BLaER1 (cell line): Measurements from ENCODE around the gene MRPL16.
"Not testable (repeated sequence)": the region's sequence is repeated elsewhere in the genome, so short reads cannot be mapped to it uniquely, and the experiment has no call there.

ENCODE experiments used
- H3K27ac ChIP-seq: shearing (Covaris generic); formaldehyde crosslinking; 2 replicates; pipeline ENCODE4 v1.8.1; 2022
- H3K27me3 ChIP-seq: shearing (Covaris generic); formaldehyde crosslinking; 2 replicates; pipeline ENCODE4 v1.8.1; 2022
- H3K36me3 ChIP-seq: shearing (Covaris generic); formaldehyde crosslinking; 2 replicates; pipeline ENCODE4 v1.8.1; 2022
- H3K4me1 ChIP-seq: shearing (Covaris generic); formaldehyde crosslinking; 2 replicates; pipeline ENCODE4 v1.8.1; 2022
- H3K4me2 ChIP-seq: shearing (Covaris generic); formaldehyde crosslinking; 2 replicates; pipeline ENCODE4 v1.8.1; 2022
- H3K4me3 ChIP-seq: shearing (Covaris generic); formaldehyde crosslinking; 2 replicates; pipeline ENCODE4 v1.8.1; 2022
- H3K9ac ChIP-seq: shearing (Covaris generic); formaldehyde crosslinking; 2 replicates; pipeline ENCODE4 v1.8.1; 2022
- H3K9me3 ChIP-seq: shearing (Covaris generic); formaldehyde crosslinking; 2 replicates; pipeline ENCODE4 v1.8.1; 2022
- H4K20me1 ChIP-seq: shearing (Covaris generic); formaldehyde crosslinking; 2 replicates; pipeline ENCODE4 v1.8.1; 2022
- Cebpa-rat ChIP-seq: shearing (Covaris generic); IDR thresholded peaks from 2 replicates; pipeline ENCODE4 v1.8.1; 2022

The MRPL16 gene

GRCh38 chr11:59845399-59845798, 34.8 kb upstream of the MRPL16 start, which contains the start of gene CBLIF:
Gene CBLIF, minus strand, starts transcription at chr11:59845499. Its CDS starts 46 bp downstream, at chr11:59845453.
- H3K4me1 ChIP-seq = no peaks in the 10 kb centered on the region

DNA sequence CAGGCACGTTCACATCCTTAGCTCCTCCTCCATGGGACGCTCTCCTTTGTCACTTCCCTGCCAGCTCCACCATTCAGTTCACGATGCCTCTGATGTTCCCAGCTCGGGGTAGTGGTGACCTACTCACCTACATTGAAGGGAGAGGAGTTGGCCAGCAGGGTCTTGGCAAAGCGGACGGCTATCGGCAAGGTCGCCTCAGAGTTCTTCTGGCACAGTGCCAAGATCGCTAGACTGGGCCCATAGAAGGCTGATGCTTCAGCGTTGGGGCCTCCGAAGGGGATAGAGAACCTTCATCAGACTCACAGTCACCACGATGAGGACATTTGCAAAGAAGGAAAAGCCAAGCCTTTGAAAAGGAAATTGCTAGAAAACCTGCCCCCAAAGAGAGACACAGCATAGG, 31.7 kb upstream of the MRPL16 start:
- Histone ChIP-seq H3K9ac (no peak overlapping the region), H3K27me3 (no peaks in the 10 kb centered on the region), H3K4me3 (no peak overlapping the region), H3K9me3 (no peaks in the 10 kb centered on the region), H3K27ac (no peak overlapping the region), H4K20me1 (no peaks in the 10 kb centered on the region), H3K36me3 (no peaks in the 10 kb centered on the region), H3K4me1 (no peaks in the 10 kb centered on the region), H3K4me2 (no peak overlapping the region)
- no peak for TF ChIP-seq Cebpa-rat

More at GRCh38 chr11:59845399-59845798, 34.8 kb upstream of the MRPL16 start, which contains the start of gene CBLIF:
- no peak within 1 kb of the TSS for H3K9ac ChIP-seq
- no peaks in the 10 kb centered on the region for H3K36me3 ChIP-seq
- H3K4me2 ChIP-seq = no peak within 1 kb of the TSS
- no peak within 1 kb of the TSS for H3K27ac ChIP-seq
- no peaks in the 10 kb centered on the region for H3K9me3 ChIP-seq
- no peaks in the 10 kb centered on the region for H4K20me1 ChIP-seq
- H3K4me3 ChIP-seq = no peak within 1 kb of the TSS
- no peaks in the 10 kb centered on the region for H3K27me3 ChIP-seq
- no peak for TF ChIP-seq Cebpa-rat

DNA sequence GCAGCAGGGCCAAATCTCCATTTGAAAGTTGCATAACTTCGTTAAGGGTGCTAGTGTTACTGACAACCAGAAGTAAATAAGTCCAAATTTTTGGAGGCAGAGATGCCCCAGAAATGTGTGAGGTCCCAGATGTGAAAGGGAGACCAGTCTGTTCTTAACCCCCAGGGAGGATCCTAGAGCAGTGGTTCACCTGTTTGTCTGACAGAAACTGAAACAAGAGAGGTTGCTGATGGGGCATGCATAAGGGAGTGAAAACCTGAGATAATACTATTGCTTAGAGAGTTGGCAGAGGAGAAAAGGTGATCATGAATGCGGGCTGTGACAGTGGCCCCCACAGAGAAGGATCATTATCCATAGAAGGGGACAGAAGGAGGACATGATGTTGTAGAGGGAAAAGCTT, 30.9 kb upstream of the MRPL16 start:
- Histone ChIP-seq H3K4me2 (no peak overlapping the region), H3K4me3 (no peak overlapping the region), H3K36me3 (no peaks in the 10 kb centered on the region), H3K27ac (no peak overlapping the region), H3K27me3 (no peaks in the 10 kb centered on the region), H3K4me1 (no peaks in the 10 kb centered on the region), H3K9me3 (no peaks in the 10 kb centered on the region), H3K9ac (no peak overlapping the region), H4K20me1 (no peaks in the 10 kb centered on the region)
- no peak for TF ChIP-seq Cebpa-rat

- Histone ChIP-seq H3K27ac (no peak overlapping the region), H3K9me3 (no peaks in the 10 kb centered on the region), H3K4me1 (no peaks in the 10 kb centered on the region), H3K4me2 (no peak overlapping the region), H4K20me1 (no peaks in the 10 kb centered on the region), H3K9ac (no peak overlapping the region), H3K4me3 (no peak overlapping the region), H3K27me3 (no peaks in the 10 kb centered on the region), H3K36me3 (no peaks in the 10 kb centered on the region)
- no peak for TF ChIP-seq Cebpa-rat
Measured at GRCh38 chr11:59839615-59840014, 29.0 kb upstream of the MRPL16 start.

DNA sequence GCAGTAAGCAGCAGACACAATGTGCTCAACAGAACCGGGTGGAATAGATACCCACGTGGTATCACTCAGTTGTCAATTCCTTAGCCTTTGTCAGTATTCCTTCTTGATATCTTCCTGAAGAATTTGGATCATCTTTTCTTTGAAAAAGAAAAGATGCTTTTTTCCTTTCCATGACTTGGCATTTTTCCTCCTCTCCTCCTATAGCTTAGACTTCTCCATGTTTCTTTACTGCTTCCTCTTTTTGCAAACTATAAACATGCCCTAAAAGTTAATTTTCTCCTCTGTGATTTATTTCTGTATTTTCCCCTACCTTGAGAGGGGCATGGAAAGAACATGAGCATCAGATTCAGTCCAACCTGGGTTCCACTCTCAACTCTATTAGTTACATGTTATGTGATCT, 23.0 kb upstream of the MRPL16 start:
- H3K4me2 ChIP-seq = no peak overlapping the region
- TF ChIP-seq Cebpa-rat = no peak

DNA sequence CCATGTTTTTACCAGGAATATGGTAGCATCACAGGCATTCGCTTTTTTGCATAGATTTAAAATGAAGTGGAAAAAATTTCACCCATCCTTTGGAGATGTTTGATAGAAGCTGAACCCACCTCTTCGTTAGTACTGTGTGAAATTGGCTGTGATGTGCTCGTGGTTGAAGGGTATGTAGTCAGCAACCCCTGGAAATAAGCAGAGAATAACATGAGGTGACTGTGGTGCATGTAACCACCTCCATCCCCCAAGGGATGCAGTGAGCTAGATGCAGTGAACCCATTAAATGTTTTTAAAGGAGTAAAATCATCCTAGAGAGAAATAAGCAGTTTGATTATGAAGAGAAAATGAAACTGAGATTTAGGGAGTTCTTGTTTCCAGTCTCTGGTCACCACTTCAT, 18.8 kb upstream of the MRPL16 start:
- Histone ChIP-seq H3K27me3 (no peaks in the 10 kb centered on the region), H3K9me3 (no peaks in the 10 kb centered on the region), H3K4me2 (peak overlapping the region; percentile 33), H3K27ac (no peak overlapping the region), H3K4me3 (no peak overlapping the region), H4K20me1 (no peaks in the 10 kb centered on the region), H3K4me1 (peaks cover 8% of the 10 kb centered on the region; the same call in 1 of the 2 replicates), H3K9ac (no peak overlapping the region), H3K36me3 (no peaks in the 10 kb centered on the region)
- TF ChIP-seq Cebpa-rat = no peak

More for the DNA sequence above, 23.0 kb upstream of the MRPL16 start:
- no peaks in the 10 kb centered on the region for H3K27me3 ChIP-seq
- no peak overlapping the region for H3K9ac ChIP-seq
- H3K4me3 ChIP-seq = no peak overlapping the region
- no peaks in the 10 kb centered on the region for H4K20me1 ChIP-seq
- no peaks in the 10 kb centered on the region for H3K36me3 ChIP-seq
- H3K27ac ChIP-seq = no peak overlapping the region
- H3K9me3 ChIP-seq = no peaks in the 10 kb centered on the region
- peaks cover 8% of the 10 kb centered on the region; the same call in 1 of the 2 replicates for H3K4me1 ChIP-seq

DNA sequence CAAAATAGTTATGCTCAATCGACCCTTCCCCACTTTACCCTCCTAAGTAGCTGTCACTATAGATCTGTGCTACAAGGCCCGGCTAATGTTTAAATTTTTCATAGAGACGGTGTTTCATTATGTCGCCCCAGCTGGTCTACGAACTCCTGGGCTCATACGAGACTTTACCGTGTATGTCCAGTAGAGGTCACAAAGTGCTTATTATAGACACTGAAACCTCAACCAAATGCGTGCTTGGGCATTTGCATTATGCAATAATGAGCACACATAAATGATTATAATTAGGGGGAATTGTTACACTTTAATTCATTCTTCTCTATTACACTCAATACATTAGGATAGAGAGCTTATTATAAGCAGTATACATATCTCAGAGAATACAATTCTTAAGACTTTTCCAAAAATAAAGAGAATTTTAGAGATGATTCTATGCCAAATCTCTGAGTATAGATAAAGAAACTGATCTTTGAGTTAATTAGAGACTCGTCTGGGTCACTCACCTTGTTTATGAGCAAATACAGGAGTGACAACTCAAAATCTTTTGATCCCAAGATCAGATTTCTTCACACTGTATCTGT, 12.5 kb upstream of the MRPL16 start:
- Histone ChIP-seq H3K9me3 (no peaks in the 10 kb centered on the region), H3K27me3 (no peaks in the 10 kb centered on the region), H3K4me3 (no peak overlapping the region), H3K36me3 (no peaks in the 10 kb centered on the region), H3K27ac (no peak overlapping the region), H3K9ac (no peak overlapping the region), H3K4me2 (no peak overlapping the region), H3K4me1 (peaks cover 19% of the 10 kb centered on the region), H4K20me1 (no peaks in the 10 kb centered on the region)
- TF ChIP-seq Cebpa-rat = peak; percentile 38; the same call in 1 of the 2 replicates

- TF ChIP-seq Cebpa-rat = no peak
- no peaks in the 10 kb centered on the region for H3K27me3 ChIP-seq
- peak overlapping the region; percentile 61 for H3K4me2 ChIP-seq
- H3K4me3 ChIP-seq = no peak overlapping the region
- H3K9me3 ChIP-seq = no peaks in the 10 kb centered on the region
- no peaks in the 10 kb centered on the region for H4K20me1 ChIP-seq
- peak overlapping the region; percentile 63 for H3K27ac ChIP-seq
- H3K4me1 ChIP-seq = peaks cover 25% of the 10 kb centered on the region
- H3K36me3 ChIP-seq = no peaks in the 10 kb centered on the region
- no peak overlapping the region for H3K9ac ChIP-seq
Measured at GRCh38 chr11:59818572-59818971, 8.0 kb upstream of the MRPL16 start.

GRCh38 chr11:59816434-59816833, 5.9 kb upstream of the MRPL16 start:
- not testable (repeated sequence) for H3K9ac ChIP-seq, H3K27ac ChIP-seq, H3K4me2 ChIP-seq, H4K20me1 ChIP-seq, H3K9me3 ChIP-seq, H3K4me3 ChIP-seq, H3K36me3 ChIP-seq, H3K27me3 ChIP-seq
- H3K4me1 ChIP-seq = peaks cover 26% of the 10 kb centered on the region

- Histone ChIP-seq H3K36me3 (no peaks in the 10 kb centered on the region), H3K4me3 (no peak overlapping the region), H3K27me3 (no peaks in the 10 kb centered on the region), H3K9ac (no peak overlapping the region), H3K27ac (no peak overlapping the region), H4K20me1 (no peaks in the 10 kb centered on the region), H3K4me1 (peaks cover 33% of the 10 kb centered on the region), H3K4me2 (no peak overlapping the region), H3K9me3 (no peaks in the 10 kb centered on the region)
- TF ChIP-seq Cebpa-rat = no peak
Measured at GRCh38 chr11:59815754-59816153, 5.2 kb upstream of the MRPL16 start.

GRCh38 chr11:59814021-59814420, 3.4 kb upstream of the MRPL16 start:
- Histone ChIP-seq H3K9ac (no peak overlapping the region), H3K4me1 (peaks cover 32% of the 10 kb centered on the region), H3K9me3 (no peaks in the 10 kb centered on the region), H3K27ac (no peak overlapping the region), H3K4me3 (no peak overlapping the region), H4K20me1 (no peaks in the 10 kb centered on the region), H3K27me3 (no peaks in the 10 kb centered on the region), H3K36me3 (no peaks in the 10 kb centered on the region), H3K4me2 (no peak overlapping the region)
- no peak for TF ChIP-seq Cebpa-rat
